ENCODE results near the gene LRP6.

Gene LRP6

DNA sequence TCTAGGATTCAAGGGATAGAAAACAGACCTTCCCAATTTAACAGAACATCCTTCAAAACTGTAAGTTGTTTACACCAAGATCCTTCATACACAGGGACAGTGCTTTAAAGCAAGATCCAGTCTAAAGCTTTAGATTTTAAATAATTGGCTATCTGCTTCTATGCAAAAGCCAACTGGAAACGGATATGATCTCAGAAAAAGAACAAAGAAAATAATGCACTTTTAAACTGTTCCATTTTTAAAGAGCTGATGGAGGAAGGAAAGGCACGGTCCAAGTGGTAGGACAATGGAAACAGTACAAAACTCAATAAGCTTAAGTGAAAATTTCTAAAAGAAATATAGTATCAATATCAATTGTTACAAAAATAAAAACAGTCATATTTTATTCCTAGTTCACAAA lies 27.7 kb downstream of the LRP6 start:
- H3K27ac ChIP-seq, result no peak overlapping the region
- TF ChIP-seq, protein P1, sequence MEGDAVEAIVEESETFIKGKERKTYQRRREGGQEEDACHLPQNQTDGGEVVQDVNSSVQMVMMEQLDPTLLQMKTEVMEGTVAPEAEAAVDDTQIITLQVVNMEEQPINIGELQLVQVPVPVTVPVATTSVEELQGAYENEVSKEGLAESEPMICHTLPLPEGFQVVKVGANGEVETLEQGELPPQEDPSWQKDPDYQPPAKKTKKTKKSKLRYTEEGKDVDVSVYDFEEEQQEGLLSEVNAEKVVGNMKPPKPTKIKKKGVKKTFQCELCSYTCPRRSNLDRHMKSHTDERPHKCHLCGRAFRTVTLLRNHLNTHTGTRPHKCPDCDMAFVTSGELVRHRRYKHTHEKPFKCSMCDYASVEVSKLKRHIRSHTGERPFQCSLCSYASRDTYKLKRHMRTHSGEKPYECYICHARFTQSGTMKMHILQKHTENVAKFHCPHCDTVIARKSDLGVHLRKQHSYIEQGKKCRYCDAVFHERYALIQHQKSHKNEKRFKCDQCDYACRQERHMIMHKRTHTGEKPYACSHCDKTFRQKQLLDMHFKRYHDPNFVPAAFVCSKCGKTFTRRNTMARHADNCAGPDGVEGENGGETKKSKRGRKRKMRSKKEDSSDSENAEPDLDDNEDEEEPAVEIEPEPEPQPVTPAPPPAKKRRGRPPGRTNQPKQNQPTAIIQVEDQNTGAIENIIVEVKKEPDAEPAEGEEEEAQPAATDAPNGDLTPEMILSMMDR (conservative IDR thresholded peaks at IDR 0.05), result no peak

DNA sequence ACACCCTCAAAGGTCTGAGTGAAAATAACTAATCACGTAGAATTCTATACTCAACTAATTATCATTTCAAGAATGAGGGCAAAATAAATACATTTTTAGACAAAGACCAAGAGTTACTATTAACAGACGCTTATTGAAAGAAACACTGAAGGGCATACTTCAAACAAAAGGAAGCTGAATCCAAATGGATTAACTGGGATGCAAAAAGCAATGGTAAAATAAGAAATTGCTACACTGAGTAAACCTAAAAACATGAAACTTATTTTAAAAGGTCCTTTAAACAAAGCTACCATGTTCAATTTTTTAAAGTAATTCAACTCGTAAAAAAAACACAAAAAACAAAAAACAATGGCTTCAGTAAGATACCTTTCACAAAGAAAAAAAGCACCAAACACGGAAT lies 28.2 kb downstream of the LRP6 start:
- TF ChIP-seq, protein P1 (conservative IDR thresholded peaks at IDR 0.05), result no peak
- no peak overlapping the region for H3K27ac ChIP-seq

DNA sequence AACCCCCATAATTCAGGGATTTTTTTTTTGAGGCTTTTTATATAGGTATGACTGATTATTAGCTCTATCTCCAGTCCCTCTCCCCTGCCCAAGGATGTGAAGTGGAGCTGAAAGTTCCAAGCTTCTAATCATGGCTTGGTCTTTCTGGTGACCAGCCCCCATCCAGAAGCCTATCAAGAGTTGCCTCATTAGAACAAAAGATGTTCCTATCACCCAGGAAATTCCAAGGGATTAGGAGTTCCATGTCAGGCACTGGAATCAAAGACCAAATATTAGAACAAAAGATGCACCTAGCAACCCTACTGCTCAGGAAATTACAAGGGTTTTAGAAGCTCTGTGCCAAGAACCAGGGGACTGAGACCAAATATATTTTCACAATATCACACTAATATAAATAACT lies 29.9 kb downstream of the LRP6 start:
- H3K27ac ChIP-seq, result no peak overlapping the region

DNA sequence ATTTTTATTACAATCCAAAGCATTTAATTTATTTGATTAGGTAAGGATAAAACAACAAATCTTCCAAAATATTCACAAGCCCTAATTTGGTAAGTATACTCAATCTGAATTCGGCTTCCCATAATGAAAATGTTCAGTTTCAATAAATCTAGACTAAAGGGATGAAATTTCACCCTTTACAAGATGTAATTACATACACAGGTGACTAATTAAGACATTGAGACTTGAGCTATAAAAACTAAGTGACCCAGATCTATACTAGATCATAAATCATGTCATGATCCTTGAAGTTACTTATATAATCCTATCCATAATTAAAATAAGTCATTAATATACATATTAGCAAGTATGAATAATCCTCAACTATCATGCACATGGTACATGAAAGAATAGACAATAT lies 36.6 kb downstream of the LRP6 start:
- H3K27ac ChIP-seq, result no peak overlapping the region
- TF ChIP-seq, protein P1 (conservative IDR thresholded peaks at IDR 0.05), result no peak

More for the DNA sequence above, 29.9 kb downstream of the LRP6 start:
- TF ChIP-seq, protein P1 (conservative IDR thresholded peaks at IDR 0.05), result no peak

DNA sequence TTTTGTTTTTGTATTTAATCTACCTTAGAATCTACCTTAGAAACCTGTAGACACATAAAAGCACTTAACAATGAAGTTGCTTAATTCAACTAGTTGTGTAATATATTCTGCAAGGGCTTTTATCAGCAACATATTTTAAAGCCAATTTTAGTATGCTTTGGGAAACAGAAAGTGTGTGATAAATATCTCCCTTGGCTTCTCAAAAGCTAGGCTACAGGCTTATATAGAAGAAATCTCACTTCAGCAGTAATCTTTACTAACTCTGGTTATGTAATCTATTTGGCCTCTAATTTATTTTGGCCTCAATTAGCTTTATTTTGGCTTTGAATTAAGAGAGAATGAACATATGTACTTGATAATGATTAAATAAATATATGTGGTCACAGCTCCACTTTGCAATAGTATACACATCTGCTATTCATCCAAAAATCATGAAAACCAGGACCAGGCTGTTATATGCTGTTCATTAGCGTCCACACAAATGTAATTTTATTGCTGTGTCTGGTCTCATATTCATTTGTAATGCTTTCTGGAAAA lies 37.2 kb downstream of the LRP6 start:
- TF ChIP-seq, protein P1 (conservative IDR thresholded peaks at IDR 0.05), result no peak
- H3K27ac ChIP-seq, result no peak overlapping the region

DNA sequence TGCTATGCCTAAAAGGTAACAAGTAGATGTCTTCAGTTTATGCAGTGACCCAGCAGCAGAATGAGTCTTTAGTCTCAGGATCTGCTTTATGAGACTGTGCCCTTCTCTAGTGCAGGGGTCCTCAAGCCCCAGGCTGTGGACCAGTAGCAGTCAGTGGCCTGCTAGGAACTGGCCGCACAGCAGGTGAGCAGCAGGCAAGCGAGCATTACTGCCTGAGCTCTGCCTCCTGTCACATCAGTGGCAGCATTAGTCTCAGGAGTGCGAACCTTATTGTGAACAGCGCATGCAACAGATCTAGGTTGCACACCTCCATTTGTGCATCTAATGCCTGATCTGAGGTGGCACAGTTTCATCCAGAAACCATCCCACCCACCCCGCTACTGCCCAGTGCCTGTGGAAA lies 38.4 kb downstream of the LRP6 start:
- TF ChIP-seq, protein P1 (conservative IDR thresholded peaks at IDR 0.05), result no peak
- H3K27ac ChIP-seq, result no peak overlapping the region

DNA sequence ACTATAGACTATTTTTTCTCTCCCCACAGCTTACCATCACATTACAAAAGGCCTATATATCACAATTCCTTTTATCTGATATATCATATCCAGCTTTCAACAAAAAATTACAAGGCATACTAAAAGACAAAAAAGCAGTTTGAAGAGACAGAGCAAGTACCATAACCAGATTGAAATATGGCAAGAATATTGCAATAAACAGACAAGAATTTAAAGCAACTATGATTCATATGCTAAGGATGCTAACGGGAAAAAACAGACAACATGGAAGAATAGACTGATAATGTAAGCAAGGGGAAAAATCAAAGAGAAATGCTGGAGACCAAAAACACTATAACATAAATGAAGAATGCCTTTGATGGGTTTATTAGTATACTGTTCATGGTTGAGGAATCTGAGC lies 40.7 kb downstream of the LRP6 start:
- no peak overlapping the region for H3K27ac ChIP-seq
- TF ChIP-seq, protein P1 (conservative IDR thresholded peaks at IDR 0.05), result no peak

Data from VCaP (cell line).